GM12874 (cell line): Measurements from ENCODE around the gene ATG7.

Source experiments
- TF ChIP-seq, protein P1 (sequence below): IDR thresholded peaks from 2 replicates; pipeline ENCODE4 v1.5.1; 2011; ENCODE audit warnings: low read depth, mild to moderate bottlenecking, control low read depth, low read length, moderate library complexity; ENCODE audit not compliant: insufficient read depth

ATG7 gene

GRCh38 chr3:11405323-11405722 lies 133.1 kb downstream of the ATG7 start:
- TF ChIP-seq, protein P1, sequence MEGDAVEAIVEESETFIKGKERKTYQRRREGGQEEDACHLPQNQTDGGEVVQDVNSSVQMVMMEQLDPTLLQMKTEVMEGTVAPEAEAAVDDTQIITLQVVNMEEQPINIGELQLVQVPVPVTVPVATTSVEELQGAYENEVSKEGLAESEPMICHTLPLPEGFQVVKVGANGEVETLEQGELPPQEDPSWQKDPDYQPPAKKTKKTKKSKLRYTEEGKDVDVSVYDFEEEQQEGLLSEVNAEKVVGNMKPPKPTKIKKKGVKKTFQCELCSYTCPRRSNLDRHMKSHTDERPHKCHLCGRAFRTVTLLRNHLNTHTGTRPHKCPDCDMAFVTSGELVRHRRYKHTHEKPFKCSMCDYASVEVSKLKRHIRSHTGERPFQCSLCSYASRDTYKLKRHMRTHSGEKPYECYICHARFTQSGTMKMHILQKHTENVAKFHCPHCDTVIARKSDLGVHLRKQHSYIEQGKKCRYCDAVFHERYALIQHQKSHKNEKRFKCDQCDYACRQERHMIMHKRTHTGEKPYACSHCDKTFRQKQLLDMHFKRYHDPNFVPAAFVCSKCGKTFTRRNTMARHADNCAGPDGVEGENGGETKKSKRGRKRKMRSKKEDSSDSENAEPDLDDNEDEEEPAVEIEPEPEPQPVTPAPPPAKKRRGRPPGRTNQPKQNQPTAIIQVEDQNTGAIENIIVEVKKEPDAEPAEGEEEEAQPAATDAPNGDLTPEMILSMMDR: no peak

- TF ChIP-seq, protein P1: no peak
These were observed 135.4 kb downstream of the ATG7 start for GRCh38 chr3:11407644-11408043.

- TF ChIP-seq, protein P1: no peak
These were observed 138.4 kb downstream of the ATG7 start for GRCh38 chr3:11410564-11410963.

- TF ChIP-seq, protein P1: no peak
These were observed 139.8 kb downstream of the ATG7 start for GRCh38 chr3:11411956-11412355.

- TF ChIP-seq, protein P1: no peak
These were observed 140.9 kb downstream of the ATG7 start for GRCh38 chr3:11413071-11413470.

- TF ChIP-seq, protein P1: no peak
These were observed 142.9 kb downstream of the ATG7 start for GRCh38 chr3:11415099-11415498.

DNA sequence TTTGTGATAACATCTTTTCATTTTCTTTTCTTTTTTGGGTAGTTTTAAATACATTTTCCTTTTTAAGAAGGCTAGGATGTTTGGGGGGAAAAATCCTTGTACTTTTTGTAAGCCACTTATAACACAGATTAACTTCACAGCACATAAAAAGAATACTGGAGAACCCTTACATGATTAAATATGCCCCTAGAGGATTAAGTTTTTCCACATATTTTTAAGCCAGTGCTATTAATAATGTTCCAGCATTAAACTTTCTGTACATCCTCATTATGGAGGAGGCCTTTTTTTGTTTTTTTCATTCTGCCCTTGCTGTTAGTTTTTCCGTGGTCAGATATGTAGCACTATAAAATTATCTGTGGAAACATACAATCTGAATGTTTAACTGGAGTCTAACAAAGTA lies 147.9 kb downstream of the ATG7 start:
- TF ChIP-seq, protein P1: no peak

DNA sequence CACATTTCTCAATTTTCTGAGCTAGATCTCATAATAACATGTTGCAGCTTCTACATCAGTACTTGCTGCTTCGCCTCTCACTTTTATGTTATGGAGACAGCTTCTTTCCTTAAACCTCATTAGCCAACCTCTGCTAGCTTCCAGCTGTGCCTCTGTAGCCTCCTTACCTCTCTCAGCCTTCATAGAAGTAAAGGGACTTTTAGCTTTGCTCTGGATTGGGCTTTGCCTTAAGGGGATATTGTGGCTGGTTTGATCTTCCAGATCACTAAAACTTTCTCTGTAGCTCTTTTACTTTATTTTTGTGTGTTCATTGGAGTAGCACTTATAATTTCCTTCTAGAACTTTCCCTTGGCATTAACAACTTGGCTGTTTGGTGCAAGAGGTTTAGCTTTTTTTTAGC lies 150.1 kb downstream of the ATG7 start:
- TF ChIP-seq, protein P1: no peak
